K562 (cell line): ENCODE measurements around the gene COMP. TPM values are rescaled to one million over a fixed set of nuclear protein-coding genes. Genes with fewer than 3 reads are reported as not detected.

Experiments used
- BDP1 ChIP-seq: IDR thresholded peaks from 3 replicates; pipeline ENCODE4 v1.6.1; 2011; ENCODE audit not compliant: insufficient read length, insufficient read depth
- BRD9 ChIP-seq: fragments of 450-650 bp; IDR thresholded peaks from 2 replicates; pipeline ENCODE4 v1.6.1; 2018; ENCODE audit warnings: low read depth; ENCODE audit not compliant: partially characterized antibody
- CREB1 ChIP-seq, 2 experiments: sonication (generic) in 1 of 2; formaldehyde crosslinking in 1 of 2; IDR thresholded peaks; 2 replicates each; pipeline versions ENCODE4 v1.6.1 to v1.8.0; 2012 to 2022; ENCODE audit warnings: inconsistent platforms in 1 of 2, mild to moderate bottlenecking in 1 of 2, missing genetic modification reagents in 1 of 2, moderate library complexity in 1 of 2
- ETV5 ChIP-seq: sonication (generic); formaldehyde crosslinking; IDR thresholded peaks from 2 replicates; pipeline ENCODE4 v1.4.0; 2020; ENCODE audit warnings: low read depth, mild to moderate bottlenecking, missing genetic modification reagents
- MGA ChIP-seq: fragments of 450-650 bp; IDR thresholded peaks from 2 replicates; pipeline ENCODE4 v1.6.1; 2016; ENCODE audit warnings: mild to moderate bottlenecking, moderate library complexity
- PCBP1 ChIP-seq: fragments of 200-400 bp; formaldehyde crosslinking; IDR thresholded peaks from 2 replicates; pipeline ENCODE4 v1.6.1; 2018; ENCODE audit warnings: mild to moderate bottlenecking, low read depth, low read length; ENCODE audit not compliant: poor library complexity, severe bottlenecking
- SIRT6 ChIP-seq: IDR thresholded peaks from one replicate; pipeline ENCODE4 v1.6.1; 2012; ENCODE audit warnings: low read depth, mild to moderate bottlenecking, control low read depth, inconsistent platforms, low read length, moderate library complexity
- SMARCA4 ChIP-seq: fragments of 450-650 bp; IDR thresholded peaks from 2 replicates; pipeline ENCODE4 v1.6.1; 2016
- ZEB2 ChIP-seq: fragments of 450-650 bp; IDR thresholded peaks from 2 replicates; pipeline ENCODE4 v1.6.1; 2016
- ZNF184 ChIP-seq: sonication (generic); formaldehyde crosslinking; IDR thresholded peaks from 2 replicates; pipeline ENCODE4 v1.5.0; 2020; ENCODE audit warnings: missing genetic modification reagents
- ZNF253 ChIP-seq: fragments of 250-450 bp; sonication (Bioruptor Pico); conservative IDR thresholded peaks from 2 replicates; pipeline ENCODE4 v1.6.1; 2021; ENCODE audit warnings: mild to moderate bottlenecking
- ZNF57 ChIP-seq: fragments of 450-650 bp; formaldehyde crosslinking; IDR thresholded peaks from 2 replicates; pipeline ENCODE4 v1.4.0; 2020; ENCODE audit warnings: mild to moderate bottlenecking, moderate library complexity
- ZNF589 ChIP-seq: fragments of 200-800 bp; sonication (Bioruptor generic); IDR thresholded peaks from 2 replicates; pipeline ENCODE4 v1.6.1; 2016; ENCODE audit warnings: low read depth, missing genetic modification characterization, missing compliant biosample characterization
- polyA plus RNA-seq, 8 experiments: library from polyadenylated mRNA; depleted of rRNA in 4 of 8; stranded (reverse) in 5 of 8; unstranded in 3 of 8; fragments of >200 nt; fragmentation: Nextera tagmentation in 2 of 8; fragmentation: Illumina TruSeq in 1 of 8; extraction: Ambion mirVana in 2 of 8; extraction: Trizol in 1 of 8; gene quantifications; 2 replicates each; pipeline versions ENCODE4 v1.2.1 to v1.2.3, GENCODE V29; 2011 to 2014; ENCODE audit warnings: inconsistent platforms in 1 of 8, missing spikeins in 1 of 8
- total RNA-seq, 7 experiments: library from RNA; depleted of rRNA in 6 of 7; stranded (reverse); fragments of >200 nt in 6 of 7; fragmentation: Illumina TruSeq in 2 of 7; extraction: Trizol in 2 of 7; gene quantifications; 2 replicates each; pipeline versions ENCODE4 v1.2.1 to v1.2.3, GENCODE V29; 2011 to 2021; ENCODE audit warnings: low replicate concordance in 1 of 7
- TF ChIP-seq, protein P1 (sequence below): fragments of 450-650 bp; IDR thresholded peaks from 2 replicates; pipeline ENCODE4 v1.6.1; 2016; ENCODE audit warnings: mild to moderate bottlenecking

Gene COMP
- total and polyA plus RNA-seq, 9 of the 15 experiments (the other 6 are each of a cell fraction or from before 2014, with no cell fraction given), result 0.07 TPM; not detected in 8

GRCh38 chr19:18763674-18764590 is 27.2 kb downstream of the COMP start (continued):
- TF ChIP-seq MGA, result no peak
- no peak for TF ChIP-seq SIRT6
- TF ChIP-seq CREB1 (IDR thresholded peaks at IDR 0.05), result no peak
- no peak for TF ChIP-seq CREB1 (CRISPR knock-in tag; IDR thresholded peaks at IDR 0.05)
- TF ChIP-seq, protein P1, sequence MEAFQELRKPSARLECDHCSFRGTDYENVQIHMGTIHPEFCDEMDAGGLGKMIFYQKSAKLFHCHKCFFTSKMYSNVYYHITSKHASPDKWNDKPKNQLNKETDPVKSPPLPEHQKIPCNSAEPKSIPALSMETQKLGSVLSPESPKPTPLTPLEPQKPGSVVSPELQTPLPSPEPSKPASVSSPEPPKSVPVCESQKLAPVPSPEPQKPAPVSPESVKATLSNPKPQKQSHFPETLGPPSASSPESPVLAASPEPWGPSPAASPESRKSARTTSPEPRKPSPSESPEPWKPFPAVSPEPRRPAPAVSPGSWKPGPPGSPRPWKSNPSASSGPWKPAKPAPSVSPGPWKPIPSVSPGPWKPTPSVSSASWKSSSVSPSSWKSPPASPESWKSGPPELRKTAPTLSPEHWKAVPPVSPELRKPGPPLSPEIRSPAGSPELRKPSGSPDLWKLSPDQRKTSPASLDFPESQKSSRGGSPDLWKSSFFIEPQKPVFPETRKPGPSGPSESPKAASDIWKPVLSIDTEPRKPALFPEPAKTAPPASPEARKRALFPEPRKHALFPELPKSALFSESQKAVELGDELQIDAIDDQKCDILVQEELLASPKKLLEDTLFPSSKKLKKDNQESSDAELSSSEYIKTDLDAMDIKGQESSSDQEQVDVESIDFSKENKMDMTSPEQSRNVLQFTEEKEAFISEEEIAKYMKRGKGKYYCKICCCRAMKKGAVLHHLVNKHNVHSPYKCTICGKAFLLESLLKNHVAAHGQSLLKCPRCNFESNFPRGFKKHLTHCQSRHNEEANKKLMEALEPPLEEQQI, result no peak
- no peak for TF ChIP-seq ZNF589 (CRISPR knock-in tag)
- TF ChIP-seq BDP1, result no peak
- TF ChIP-seq ZNF57 (CRISPR knock-in tag), result no peak
- no peak for TF ChIP-seq ZNF184
- TF ChIP-seq ETV5 (CRISPR knock-in tag), result 0 out of 2 replicates have a peak, but pooled peaks have one; percentile 37
- no peak for TF ChIP-seq PCBP1
- TF ChIP-seq SMARCA4, result peak; percentile 77
- no peak for TF ChIP-seq ZNF253 (CRISPR knock-in tag)
- no peak for TF ChIP-seq ZEB2
- no peak for TF ChIP-seq BRD9
